Fibroblast of the aortic adventitia (primary cell): ENCODE data around the gene REP15. TPM values are rescaled to one million over a fixed set of nuclear protein-coding genes. Genes with fewer than 3 reads are reported as not detected.

Experiments used
- DNase-seq: peaks from one replicate; pipeline ENCODE4 v3.0.0-alpha.2; 2010; ENCODE audit warnings: low read depth
- H3K4me3 ChIP-seq: 2 replicates; pipeline ENCODE4 v1.5.1; 2011; ENCODE audit warnings: low read depth, mild to moderate bottlenecking, control low read depth, low read length, moderate library complexity
- CTCF ChIP-seq: IDR thresholded peaks from 2 replicates; pipeline ENCODE4 v1.5.1; 2011; ENCODE audit warnings: mild to moderate bottlenecking, low read length, control low read depth, inconsistent platforms; ENCODE audit not compliant: insufficient read depth
- total RNA-seq: library from RNA; depleted of rRNA; stranded (reverse); fragments of >200 nt; gene quantifications from 2 replicates; pipeline ENCODE4 v1.2.3, GENCODE V29; 2012; ENCODE audit warnings: low replicate concordance

REP15 gene
- total RNA-seq, 1 donor = 3.5 TPM

- DNase-seq = no peak
- no peak overlapping the region for H3K4me3 ChIP-seq
- no peak for TF ChIP-seq CTCF
These were observed 30.5 kb upstream of the REP15 start for GRCh38 chr12:27665704-27666103.

- no peak for DNase-seq
- no peak overlapping the region for H3K4me3 ChIP-seq
- no peak for TF ChIP-seq CTCF
These were observed 29.7 kb upstream of the REP15 start for GRCh38 chr12:27666510-27666909.

- no peak overlapping the region for H3K4me3 ChIP-seq
- DNase-seq = peak; percentile 86
- TF ChIP-seq CTCF = no peak
These were observed 28.7 kb upstream of the REP15 start for GRCh38 chr12:27667540-27667939.

- no peak overlapping the region for H3K4me3 ChIP-seq
- no peak for DNase-seq
- no peak for TF ChIP-seq CTCF
These were observed 24.2 kb upstream of the REP15 start for GRCh38 chr12:27672051-27672450.

GRCh38 chr12:27672643-27673042 lies 23.6 kb upstream of the REP15 start:
- TF ChIP-seq CTCF = no peak
- peak; percentile 37 for DNase-seq
- H3K4me3 ChIP-seq = no peak overlapping the region

GRCh38 chr12:27673101-27673718 lies 23.0 kb upstream of the REP15 start:
- no peak for TF ChIP-seq CTCF
- no peak for DNase-seq
- H3K4me3 ChIP-seq = no peak overlapping the region

GRCh38 chr12:27674989-27675388 lies 21.3 kb upstream of the REP15 start:
- H3K4me3 ChIP-seq = no peak overlapping the region
- TF ChIP-seq CTCF = no peak
- DNase-seq = no peak
